ENCODE measurements around the gene MRPL33. TPM values are rescaled to one million over a fixed set of nuclear protein-coding genes. Genes with fewer than 3 reads are reported as not detected.

Gene MRPL33
- total and polyA plus RNA-seq, 2 experiments from 2014 or later: 80.5 to 310 TPM

GRCh38 chr2:27728081-27728858 is 43.2 kb upstream of the MRPL33 start:
- no peak for ATAC-seq

More at GRCh38 chr2:27728081-27728858, 43.2 kb upstream of the MRPL33 start:
- TF ChIP-seq ZNF331 (CRISPR knock-in tag; IDR thresholded peaks at IDR 0.05; ENCODE audit: low read depth) (no peak), ETS1 (IDR thresholded peaks at IDR 0.05) (no peak), CREB1 (CRISPR knock-in tag; IDR thresholded peaks at IDR 0.05; ENCODE audit: low read depth) (no peak), JUNB (IDR thresholded peaks at IDR 0.05; ENCODE audit: unreplicated experiment) (no peak), CTCF (conservative IDR thresholded peaks at IDR 0.05; ENCODE audit: low read depth in 2 of 2) (no peak), ZNF462 (CRISPR knock-in tag; IDR thresholded peaks at IDR 0.05) (no peak), REST (IDR thresholded peaks at IDR 0.05; ENCODE audit: unreplicated experiment) (no peak), NANOG (IDR thresholded peaks at IDR 0.05; ENCODE audit: borderline replicate concordance) (no peak), EZH2phosphoT487 (IDR thresholded peaks at IDR 0.05; ENCODE audit: unreplicated experiment) (no peak), ZNF114 (CRISPR knock-in tag; IDR thresholded peaks at IDR 0.05) (no peak), POLR2AphosphoS5 (IDR thresholded peaks at IDR 0.05; ENCODE audit: low read depth) (no peak), EZH2 (IDR thresholded peaks at IDR 0.05; ENCODE audit: low read depth, unreplicated experiment) (no peak), STAT1 (IDR thresholded peaks at IDR 0.05; ENCODE audit: unreplicated experiment) (no peak)
- Histone ChIP-seq H3K79me2 (replicated peaks; ENCODE audit: insufficient read depth) (no peaks in the 10 kb centered on the region), H3K27me3 (ENCODE audit: insufficient read depth) (no peaks in the 10 kb centered on the region), H3F3A (replicated peaks; ENCODE audit: low read depth) (no peaks in the 10 kb centered on the region), H2AFZ (no peak overlapping the region), H3K4me3 (no peak overlapping the region), H4K20me1 (replicated peaks; ENCODE audit: insufficient read depth) (no peaks in the 10 kb centered on the region), H3K27ac (ENCODE audit: low read depth) (no peak overlapping the region), H3K36me3 (ENCODE audit: insufficient read depth) (no peaks in the 10 kb centered on the region), H3K4me1 (ENCODE audit: insufficient read depth) (peaks cover 17% of the 10 kb centered on the region), H3K4me2 (no peak overlapping the region), H3K9me2 (ENCODE audit: insufficient read depth) (no peaks in the 10 kb centered on the region)
- Mint-ChIP-seq H3K36me3 (ENCODE audit: low read depth) (no peaks in the 10 kb centered on the region), H3K27ac (no peak overlapping the region), H3K27me3 (ENCODE audit: insufficient read depth, low read depth, poor library complexity) (peaks cover 4% of the 10 kb centered on the region), H3K4me1 (peaks cover 31% of the 10 kb centered on the region), H3K9me3 (no peaks in the 10 kb centered on the region), H3K4me3 (no peak overlapping the region)
- no peak for DNase-seq (ENCODE audit: low spot score)
